Measurements from ENCODE around the gene SPECC1.
"Not testable (repeated sequence)": the region's sequence is repeated elsewhere in the genome, so short reads cannot be mapped to it uniquely, and the experiment has no call there.

SPECC1 gene

DNA sequence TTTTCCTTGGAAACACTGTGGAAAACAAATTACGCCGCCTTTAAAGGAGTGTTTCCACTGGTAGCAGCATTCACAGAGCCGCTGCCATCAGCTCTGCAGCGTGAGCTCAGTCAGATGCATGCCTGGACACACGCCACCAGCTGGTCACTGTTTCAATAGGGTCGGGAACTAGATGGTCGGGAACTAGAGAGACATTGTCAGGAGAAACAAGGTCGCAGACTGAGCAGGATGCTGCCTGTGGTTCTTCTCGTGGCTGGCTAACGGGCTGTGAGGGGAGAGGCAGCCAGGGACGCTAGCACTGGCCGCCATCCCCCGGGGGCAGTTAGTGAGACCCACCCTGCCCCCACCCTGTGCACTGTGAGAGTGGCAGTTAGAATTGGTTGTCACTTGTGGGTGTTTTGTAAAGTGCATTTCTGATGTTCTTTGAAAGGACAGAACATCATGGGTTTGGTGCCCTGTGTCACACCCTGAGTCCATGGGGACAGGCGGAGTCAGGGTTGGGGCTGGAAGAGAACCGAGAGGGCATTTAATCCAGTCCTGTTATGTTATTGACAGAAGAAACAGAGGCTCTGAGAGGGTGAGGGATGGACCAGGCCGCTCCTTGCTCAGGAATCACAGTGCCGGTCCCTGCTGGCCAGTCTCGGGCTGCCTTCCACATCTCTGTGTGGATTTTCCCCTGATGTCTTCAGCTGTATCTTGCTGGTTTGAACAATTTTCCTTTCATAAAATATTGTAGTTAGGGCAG is 86.3 kb downstream of the SPECC1 start:
- no peak for DNase-seq

GRCh38 chr17:20096430-20096829 is 87.3 kb downstream of the SPECC1 start:
- DNase-seq: no peak

- no peak for DNase-seq
Measured at GRCh38 chr17:20097330-20097729, 88.2 kb downstream of the SPECC1 start.

GRCh38 chr17:20098314-20098713 is 89.2 kb downstream of the SPECC1 start:
- no peak for DNase-seq

- not testable (repeated sequence) for DNase-seq
Measured at GRCh38 chr17:20100806-20101205, 91.6 kb downstream of the SPECC1 start.

- DNase-seq: no peak
Measured at GRCh38 chr17:20103454-20104446, 94.6 kb downstream of the SPECC1 start.

DNA sequence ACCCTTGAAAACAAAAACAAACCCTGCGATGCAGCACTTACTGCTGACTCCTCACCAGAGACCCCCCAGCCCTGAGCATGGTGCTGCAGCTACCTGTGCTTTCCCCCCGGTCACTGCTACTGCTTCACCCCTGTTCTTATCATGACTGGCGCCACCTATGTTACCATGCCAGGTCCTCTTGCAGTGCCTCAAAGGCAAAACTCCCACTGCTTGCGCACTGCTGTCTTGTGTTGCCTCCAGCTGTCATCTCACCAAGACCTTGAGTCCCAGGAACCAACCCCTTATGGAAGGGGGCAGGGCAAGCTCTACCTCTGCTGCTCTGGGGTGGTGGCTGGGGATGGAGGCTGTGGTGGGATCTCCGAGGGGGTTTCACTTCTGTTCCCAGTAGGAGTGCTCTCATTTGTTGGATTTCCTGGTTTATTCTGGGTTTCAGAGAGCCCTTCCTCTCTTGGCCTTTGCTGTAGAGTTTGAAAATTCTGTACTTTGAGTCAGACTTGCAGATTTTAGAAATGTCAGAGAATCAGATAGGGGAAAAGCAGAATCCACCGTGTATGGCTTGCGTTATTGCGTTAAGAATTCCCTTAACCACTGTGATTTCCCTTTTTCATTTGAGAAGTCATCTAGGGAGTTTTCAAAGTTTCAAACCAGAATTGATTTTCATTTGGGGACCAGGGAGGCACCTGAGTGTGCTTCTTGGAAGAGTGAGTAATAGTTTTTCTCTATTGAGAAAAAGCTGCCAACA is 96.6 kb downstream of the SPECC1 start:
- DNase-seq: no peak

DNA sequence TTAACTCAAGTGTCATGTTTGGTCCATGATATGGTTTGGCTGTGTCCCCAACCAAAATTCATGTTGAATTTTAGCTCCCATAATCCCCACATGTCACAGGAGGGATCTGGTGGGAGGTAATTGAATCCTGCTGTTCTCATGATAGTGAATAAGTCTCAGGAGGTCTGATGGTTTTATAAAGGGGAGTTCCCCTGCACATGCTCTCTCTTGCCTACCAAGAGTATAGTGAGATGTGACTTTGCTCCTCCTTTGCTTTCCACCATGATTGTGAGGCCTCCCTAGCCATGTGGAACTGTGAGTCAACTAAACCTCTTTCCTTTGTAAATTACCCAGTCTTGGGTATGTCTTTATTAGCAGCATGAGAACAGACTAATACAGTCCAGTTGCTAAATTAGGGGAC is 97.3 kb downstream of the SPECC1 start:
- not testable (repeated sequence) for DNase-seq

GRCh38 chr17:20109076-20109475 is 99.9 kb downstream of the SPECC1 start:
- no peak for DNase-seq

- no peak for DNase-seq
Measured at GRCh38 chr17:20111538-20111937, 102.4 kb downstream of the SPECC1 start.

DNA sequence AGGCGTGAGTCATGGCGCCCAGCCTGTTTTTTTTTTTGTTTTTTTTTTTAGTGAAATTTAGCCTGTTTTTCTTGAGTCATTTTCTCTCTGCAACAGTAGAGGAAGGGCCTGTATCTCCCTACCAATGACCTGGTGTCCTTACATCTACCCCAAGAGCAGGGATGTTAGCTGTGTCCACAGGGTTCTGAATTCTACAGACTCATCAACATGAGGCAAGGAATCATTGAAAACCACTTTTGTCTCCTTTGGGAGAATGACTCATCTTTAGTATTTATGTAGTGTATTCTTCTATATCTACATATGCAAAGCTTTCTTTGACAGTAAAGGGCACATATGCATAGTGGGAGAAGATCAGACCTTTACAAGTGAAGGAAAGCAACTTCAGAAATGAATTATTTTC is 105.3 kb downstream of the SPECC1 start:
- no peak for DNase-seq

DNA sequence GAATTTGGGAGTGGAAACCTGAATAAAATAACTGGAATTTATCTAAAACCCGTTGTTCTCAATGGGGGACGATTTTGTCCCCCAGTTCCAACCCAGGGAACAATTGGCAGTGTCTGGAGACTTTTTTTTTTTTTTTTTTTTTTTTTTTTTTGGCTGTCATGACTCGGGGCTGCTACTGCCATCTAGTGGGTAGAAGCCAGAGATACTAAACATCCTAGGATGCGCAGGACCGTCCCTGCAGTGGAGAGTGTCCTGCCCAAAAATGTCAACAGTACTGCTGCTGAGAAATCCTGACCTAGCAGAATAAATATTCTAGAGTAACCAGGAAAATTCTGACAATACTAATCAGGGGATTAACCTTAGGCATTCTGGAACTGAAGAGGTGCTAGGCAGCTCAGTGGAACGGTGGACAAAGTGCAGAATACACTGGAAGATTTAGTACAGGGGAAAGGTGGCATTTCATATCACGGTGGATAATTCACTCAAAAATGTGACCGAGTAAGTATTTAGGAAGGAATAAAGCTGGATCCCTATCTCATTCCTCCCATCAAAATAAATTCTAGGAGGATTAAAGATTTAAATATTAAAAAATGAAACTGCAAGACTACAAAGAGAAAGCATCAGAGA is 107.6 kb downstream of the SPECC1 start:
- peak; percentile 21 for DNase-seq

- no peak for DNase-seq
Measured at GRCh38 chr17:20118280-20118679, 109.1 kb downstream of the SPECC1 start.

- DNase-seq: no peak
Measured at GRCh38 chr17:20120836-20121235, 111.7 kb downstream of the SPECC1 start.

GRCh38 chr17:20121359-20122253 is 112.4 kb downstream of the SPECC1 start:
- peak; percentile 13 for DNase-seq

- no peak for DNase-seq
Measured at GRCh38 chr17:20122254-20122879, 113.2 kb downstream of the SPECC1 start.

- DNase-seq: no peak
Measured at GRCh38 chr17:20123209-20123608, 114.0 kb downstream of the SPECC1 start.

GRCh38 chr17:20125724-20126123 is 116.6 kb downstream of the SPECC1 start:
- no peak for DNase-seq

- DNase-seq: no peak
Measured at GRCh38 chr17:20127360-20128035, 118.3 kb downstream of the SPECC1 start.

GRCh38 chr17:20128036-20128667 is 119.0 kb downstream of the SPECC1 start:
- no peak for DNase-seq

Data from amniotic stem cell (primary cell).